Measurements from ENCODE around the gene MIAT.

- no peak for TF ChIP-seq EZH2 (optimal IDR thresholded peaks at IDR 0.05; ENCODE audit: low read depth, low read length)
- no peak for TF ChIP-seq CTCF (IDR thresholded peaks at IDR 0.05; ENCODE audit: low read length)
Measured at GRCh38 chr22:26619510-26619909, 37.9 kb upstream of the MIAT start.
